ENCODE data around the gene ADAMTS12. TPM values are rescaled to one million over a fixed set of nuclear protein-coding genes. Genes with fewer than 3 reads are reported as not detected.

The ADAMTS12 gene
- total and polyA plus RNA-seq, 2 experiments from 2014 or later, result 7.8 to 11.5 TPM

DNA sequence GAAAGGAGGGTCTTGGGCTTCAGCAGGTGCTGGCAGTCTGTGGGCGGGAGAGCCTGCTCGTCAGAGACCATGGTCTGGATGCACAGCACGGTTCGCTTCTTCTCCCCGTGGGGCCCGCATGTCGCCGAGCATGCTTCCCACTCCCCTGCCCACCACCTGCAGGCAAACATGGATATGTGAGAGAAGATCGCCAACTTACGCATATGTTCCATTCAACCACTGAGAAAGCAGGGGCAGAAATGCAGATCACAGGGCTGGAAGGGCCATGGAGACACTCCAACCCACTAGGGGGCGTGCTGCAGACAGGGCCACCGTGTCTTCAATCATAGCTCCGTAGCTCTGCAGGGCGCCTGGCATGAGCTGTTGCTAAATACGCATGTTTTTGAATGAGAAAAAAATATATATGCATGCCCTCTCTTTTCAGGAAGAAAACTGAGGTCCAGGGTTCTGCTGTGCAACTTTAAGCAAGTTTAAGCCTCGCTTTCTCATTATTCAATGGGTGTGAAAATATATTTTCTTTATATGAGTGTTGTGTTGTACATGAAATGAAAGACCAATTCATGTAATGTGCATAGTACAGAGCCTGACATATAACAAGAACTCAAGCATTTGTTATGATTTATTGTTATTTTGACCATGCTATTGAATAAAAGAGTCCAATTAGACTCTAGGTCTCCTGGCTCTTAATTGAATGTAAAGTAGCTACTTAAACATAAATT lies 303.0 kb downstream of the ADAMTS12 start:
- Histone ChIP-seq H3K4me2 (ENCODE audit: unreplicated experiment) (no peak overlapping the region), H3K9me2 (ENCODE audit: insufficient read depth) (no peaks in the 10 kb centered on the region), H3K9ac (no peak overlapping the region), H3F3A (ENCODE audit: insufficient read depth) (no peaks in the 10 kb centered on the region), H4K20me1 (ENCODE audit: insufficient read depth) (no peaks in the 10 kb centered on the region), H3K9me3 (ENCODE audit: low read depth) (no peaks in the 10 kb centered on the region), H2AFZ (no peak overlapping the region), H3K79me2 (ENCODE audit: insufficient read depth) (no peaks in the 10 kb centered on the region), H3K36me3 (ENCODE audit: low read depth) (no peaks in the 10 kb centered on the region), H3K27me3 (replicated peaks; ENCODE audit: insufficient read depth) (no peaks in the 10 kb centered on the region), H3K4me3 (no peak overlapping the region), H3K27ac (no peak overlapping the region), H3K4me1 (ENCODE audit: insufficient read depth) (no peaks in the 10 kb centered on the region)
- TF ChIP-seq EZH2 (IDR thresholded peaks at IDR 0.05; ENCODE audit: insufficient read depth, poor library complexity, severe bottlenecking) (no peak), EZH2phosphoT487 (IDR thresholded peaks at IDR 0.05; ENCODE audit: insufficient read depth, low read depth) (no peak)
- no peak for DNase-seq
- in situ Hi-C loops (cut with MboI), result no loop called here
- 86% methylated on average over 16 of the region's 16 CpGs for WGBS, 2 experiments (ENCODE audit: low coverage in 1 of 2, low lambda C conversion rate in 2 of 2, missing lambda C conversion rate in 2 of 2)

DNA sequence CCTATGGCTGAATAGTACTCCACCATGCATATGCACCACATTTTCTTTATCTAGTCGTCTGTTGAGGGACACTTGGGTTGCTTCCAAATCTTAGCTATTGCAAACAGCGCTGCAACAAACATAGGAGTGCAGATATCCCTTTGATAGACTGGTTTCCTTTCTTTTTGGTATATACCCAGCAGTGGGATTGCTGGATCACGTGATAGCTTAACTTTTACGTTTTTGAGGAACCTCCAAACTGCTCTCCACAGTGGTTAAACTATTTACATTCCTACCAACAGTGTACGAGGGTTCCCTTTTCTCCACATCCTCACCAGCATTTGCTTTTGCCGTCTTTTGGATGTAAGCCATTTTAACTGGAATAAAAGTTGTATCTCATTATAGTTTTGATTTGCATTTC lies 308.5 kb downstream of the ADAMTS12 start:
- Histone ChIP-seq H4K20me1 (ENCODE audit: insufficient read depth) (no peaks in the 10 kb centered on the region), H2AFZ (no peak overlapping the region), H3K4me3 (no peak overlapping the region), H3K9me2 (ENCODE audit: insufficient read depth) (no peaks in the 10 kb centered on the region), H3K27ac (no peak overlapping the region), H3F3A (ENCODE audit: insufficient read depth) (no peaks in the 10 kb centered on the region), H3K4me1 (ENCODE audit: insufficient read depth) (no peaks in the 10 kb centered on the region), H3K9ac (no peak overlapping the region), H3K9me3 (ENCODE audit: low read depth) (no peaks in the 10 kb centered on the region), H3K4me2 (ENCODE audit: unreplicated experiment) (no peak overlapping the region), H3K27me3 (replicated peaks; ENCODE audit: insufficient read depth) (no peaks in the 10 kb centered on the region), H3K79me2 (ENCODE audit: insufficient read depth) (no peaks in the 10 kb centered on the region), H3K36me3 (ENCODE audit: low read depth) (no peaks in the 10 kb centered on the region)
- DNase-seq, result no peak
- 73 to 74% methylated on average over 6 of the region's 6 CpGs for WGBS, 2 experiments (ENCODE audit: low coverage in 1 of 2, low lambda C conversion rate in 2 of 2, missing lambda C conversion rate in 2 of 2)
- no peak for TF ChIP-seq EZH2phosphoT487 (IDR thresholded peaks at IDR 0.05; ENCODE audit: insufficient read depth, low read depth)
- no peak for TF ChIP-seq EZH2 (IDR thresholded peaks at IDR 0.05; ENCODE audit: insufficient read depth, poor library complexity, severe bottlenecking)
- in situ Hi-C loops (cut with MboI), result no loop called here

- no peaks in the 10 kb centered on the region for H3K9me3 ChIP-seq (ENCODE audit: low read depth)
- H3K27me3 ChIP-seq (replicated peaks; ENCODE audit: insufficient read depth), result no peaks in the 10 kb centered on the region
- H3K27ac ChIP-seq, result no peak overlapping the region
- TF ChIP-seq EZH2 (IDR thresholded peaks at IDR 0.05; ENCODE audit: insufficient read depth, poor library complexity, severe bottlenecking), result no peak
- no peak for TF ChIP-seq EZH2phosphoT487 (IDR thresholded peaks at IDR 0.05; ENCODE audit: insufficient read depth, low read depth)
- DNase-seq, result no peak
- H2AFZ ChIP-seq, result no peak overlapping the region
- in situ Hi-C loops (cut with MboI), result no loop called here
- no peaks in the 10 kb centered on the region for H3K4me1 ChIP-seq (ENCODE audit: insufficient read depth)
- H4K20me1 ChIP-seq (ENCODE audit: insufficient read depth), result no peaks in the 10 kb centered on the region
- no peak overlapping the region for H3K4me2 ChIP-seq (ENCODE audit: unreplicated experiment)
- no peak overlapping the region for H3K4me3 ChIP-seq
- no peaks in the 10 kb centered on the region for H3K36me3 ChIP-seq (ENCODE audit: low read depth)
- H3K9ac ChIP-seq, result no peak overlapping the region
- 95 to 96% methylated on average over 7 of the region's 7 CpGs for WGBS, 2 experiments (ENCODE audit: low coverage in 1 of 2, low lambda C conversion rate in 2 of 2, missing lambda C conversion rate in 2 of 2)
- H3F3A ChIP-seq (ENCODE audit: insufficient read depth), result no peaks in the 10 kb centered on the region
- no peaks in the 10 kb centered on the region for H3K9me2 ChIP-seq (ENCODE audit: insufficient read depth)
- H3K79me2 ChIP-seq (ENCODE audit: insufficient read depth), result no peaks in the 10 kb centered on the region
Measured at GRCh38 chr5:33582417-33582816, 309.4 kb downstream of the ADAMTS12 start.

DNA sequence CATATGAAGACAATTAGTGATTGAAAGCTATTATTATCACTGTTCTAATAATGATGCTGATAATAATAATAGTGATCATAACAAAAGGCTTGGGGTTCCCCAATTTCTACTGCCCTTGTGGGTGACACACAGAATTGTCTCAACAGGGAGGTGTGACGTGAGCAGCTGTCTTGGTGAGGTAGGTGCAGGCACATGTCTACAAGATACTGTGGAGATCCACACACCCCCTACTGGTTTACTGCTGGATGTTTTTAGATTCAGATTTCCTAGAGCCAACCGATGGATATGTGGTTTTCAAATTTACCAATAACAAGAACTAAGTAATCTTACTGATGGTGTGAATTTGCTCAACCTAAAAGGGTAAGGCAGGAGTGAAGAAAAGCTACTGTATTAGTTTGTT lies 312.0 kb downstream of the ADAMTS12 start:
- H4K20me1 ChIP-seq (ENCODE audit: insufficient read depth), result no peaks in the 10 kb centered on the region
- no peaks in the 10 kb centered on the region for H3K27me3 ChIP-seq (replicated peaks; ENCODE audit: insufficient read depth)
- H2AFZ ChIP-seq, result no peak overlapping the region
- TF ChIP-seq EZH2 (IDR thresholded peaks at IDR 0.05; ENCODE audit: insufficient read depth, poor library complexity, severe bottlenecking) (no peak), EZH2phosphoT487 (IDR thresholded peaks at IDR 0.05; ENCODE audit: insufficient read depth, low read depth) (no peak)
- no peak overlapping the region for H3K4me2 ChIP-seq (ENCODE audit: unreplicated experiment)
- no peaks in the 10 kb centered on the region for H3K79me2 ChIP-seq (ENCODE audit: insufficient read depth)
- no peaks in the 10 kb centered on the region for H3K9me3 ChIP-seq (ENCODE audit: low read depth)
- H3K9me2 ChIP-seq (ENCODE audit: insufficient read depth), result no peaks in the 10 kb centered on the region
- H3K36me3 ChIP-seq (ENCODE audit: low read depth), result no peaks in the 10 kb centered on the region
- no peak overlapping the region for H3K4me3 ChIP-seq
- 90 to 100% methylated on average over 2 of the region's 2 CpGs for WGBS, 2 experiments (ENCODE audit: low coverage in 1 of 2, low lambda C conversion rate in 2 of 2, missing lambda C conversion rate in 2 of 2)
- H3K27ac ChIP-seq, result no peak overlapping the region
- H3F3A ChIP-seq (ENCODE audit: insufficient read depth), result no peaks in the 10 kb centered on the region
- no peak for DNase-seq
- in situ Hi-C loops (cut with MboI), result no loop called here
- H3K9ac ChIP-seq, result no peak overlapping the region
- no peaks in the 10 kb centered on the region for H3K4me1 ChIP-seq (ENCODE audit: insufficient read depth)

Measured in GM23248 (cell line).